Omental fat pad (tissue), 4 donors: ENCODE measurements around the gene CASP3. TPM values are rescaled to one million over a fixed set of nuclear protein-coding genes. Genes with fewer than 3 reads are reported as not detected.

ENCODE experiments used
- ATAC-seq: fragments of 150-250 bp; one replicate; pipeline ENCODE4 v1.9.1; 2016; ENCODE audit warnings: mild to moderate bottlenecking, moderate library complexity; ENCODE audit not compliant: low FRiP score
- DNase-seq: peaks from one replicate; pipeline ENCODE4 v3.0.0-alpha.2; 2019; ENCODE audit warnings: low spot score
- CTCF ChIP-seq, 3 donors: fragments of 450-650 bp; IDR thresholded peaks; one replicate each; pipeline ENCODE4 v1.5.1; 2016 to 2017; ENCODE audit warnings: antibody characterized with exemption in 3 of 3, mild to moderate bottlenecking in 3 of 3, moderate library complexity in 2 of 3
- total RNA-seq, 4 donors: library from RNA; depleted of rRNA; stranded (reverse); fragments of >200 nt; gene quantifications; one replicate each; pipeline ENCODE4 v1.1.0, GENCODE V29; 2016

Gene CASP3
- total RNA-seq, 4 donors from 2014 or later = 16.7 to 22.2 (median 20.1) TPM

GRCh38 chr4:184591070-184591677 lies 58.1 kb downstream of the CASP3 start:
- no peak for TF ChIP-seq CTCF (IDR thresholded peaks at IDR 0.05)
- no peak for ATAC-seq
- no peak for DNase-seq

GRCh38 chr4:184590196-184590595 lies 59.1 kb downstream of the CASP3 start:
- no peak for ATAC-seq
- no peak for TF ChIP-seq CTCF (IDR thresholded peaks at IDR 0.05)

GRCh38 chr4:184588893-184589292 lies 60.4 kb downstream of the CASP3 start:
- DNase-seq (no peak), ATAC-seq (no peak)
- TF ChIP-seq CTCF (IDR thresholded peaks at IDR 0.05) = no peak

More at GRCh38 chr4:184590196-184590595, 59.1 kb downstream of the CASP3 start:
- DNase-seq = no peak

- ATAC-seq (no peak), DNase-seq (no peak)
- no peak for TF ChIP-seq CTCF (IDR thresholded peaks at IDR 0.05)
These were observed 61.5 kb downstream of the CASP3 start for GRCh38 chr4:184587701-184588100.

GRCh38 chr4:184587221-184587620 lies 62.0 kb downstream of the CASP3 start:
- no peak for ATAC-seq
- DNase-seq = no peak

GRCh38 chr4:184583738-184584502 lies 65.3 kb downstream of the CASP3 start:
- DNase-seq (no peak), ATAC-seq (no peak)
- TF ChIP-seq CTCF (IDR thresholded peaks at IDR 0.05) = no peak

More at GRCh38 chr4:184587221-184587620, 62.0 kb downstream of the CASP3 start:
- no peak for TF ChIP-seq CTCF (IDR thresholded peaks at IDR 0.05)

Other genes with a start within 250 kb of the CASP3 start
- 10 to 100 TPM; 16.9 to 53.1 (median 28.9) TPM for gene IRF2, start 174.9 kb downstream of the CASP3 start, total RNA-seq
- 10 to 100 TPM in 2 of 4 donors, 1 to 10 TPM in 2; 8.2 to 23.0 (median 13.7) TPM for gene PRIMPOL, start 291 bp upstream of the CASP3 start, total RNA-seq
- 1 to 10 TPM; 1.3 to 4.6 (median 3.6) TPM for gene CENPU, start 84.6 kb upstream of the CASP3 start, total RNA-seq
- 1,000 to 10,000 TPM in 2 of 4 donors, 100 to 1,000 TPM in 2; 577 to 1,142 (median 917) TPM for gene ACSL1, start 176.5 kb upstream of the CASP3 start, total RNA-seq